Mucosa of rectum (tissue), 2 donors: Measurements from ENCODE around the gene RFESD.

Experiments used
- H3K27ac ChIP-seq, 2 donors: one replicate each; pipeline ENCODE4 v1.7.0; 2013; ENCODE audit warnings: inconsistent platforms in 2 of 2, low read depth in 2 of 2, low read length in 2 of 2
- H3K27me3 ChIP-seq, 2 donors: one replicate each; pipeline ENCODE4 v1.7.0; 2013; ENCODE audit warnings: low read length in 2 of 2; ENCODE audit not compliant: control insufficient read depth in 2 of 2, insufficient read depth in 2 of 2
- H3K36me3 ChIP-seq, 2 donors: one replicate each; pipeline ENCODE4 v1.7.0; 2013; ENCODE audit warnings: low read length in 2 of 2; ENCODE audit not compliant: control insufficient read depth in 2 of 2, insufficient read depth in 2 of 2
- H3K4me1 ChIP-seq, 2 donors: one replicate each; pipeline ENCODE4 v1.7.0; 2013; ENCODE audit warnings: low read length in 2 of 2, mild to moderate bottlenecking in 1 of 2; ENCODE audit not compliant: control insufficient read depth in 2 of 2, insufficient read depth in 2 of 2
- H3K4me3 ChIP-seq, 2 donors: one replicate each; pipeline ENCODE4 v1.7.0; 2013; ENCODE audit warnings: low read length in 2 of 2
- H3K9ac ChIP-seq, 2 donors: one replicate each; pipeline ENCODE4 v1.7.0; 2013; ENCODE audit warnings: low read length in 2 of 2, low read depth in 1 of 2, mild to moderate bottlenecking in 1 of 2
- H3K9me3 ChIP-seq, 2 donors: one replicate each; pipeline ENCODE4 v1.7.0; 2013; ENCODE audit warnings: low read length in 2 of 2; ENCODE audit not compliant: control insufficient read depth in 2 of 2
- donor health status: healthy.
- donor health status: Normal muscosa, but diverticular disease.

Gene RFESD

DNA sequence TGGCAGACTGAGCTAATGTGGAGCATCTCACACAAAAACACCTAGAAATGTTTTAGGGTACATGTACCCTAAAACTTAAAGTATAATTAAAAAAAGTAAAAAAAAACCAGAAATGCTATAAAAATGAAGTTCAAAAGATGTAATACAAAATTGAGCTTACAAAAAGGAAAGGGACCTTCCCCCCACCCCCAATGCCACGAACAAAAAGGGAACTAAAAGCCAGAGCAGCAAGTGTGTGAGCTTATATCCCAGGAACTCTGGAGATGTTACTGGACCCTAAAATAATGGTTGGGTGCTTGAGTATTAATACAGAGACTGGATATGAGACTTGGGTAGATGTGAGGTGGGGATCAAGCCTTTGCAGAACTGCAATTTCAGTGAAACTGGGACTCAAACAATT lies 25.2 kb downstream of the RFESD start:
- Histone ChIP-seq H3K27ac (no peak overlapping the region), H3K9ac (no peak overlapping the region), H3K9me3 (no peaks in the 10 kb centered on the region), H3K27me3 (no peaks in the 10 kb centered on the region), H3K36me3 (no peaks in the 10 kb centered on the region), H3K4me1 (no peaks in the 10 kb centered on the region), H3K4me3 (no peak overlapping the region)

- Histone ChIP-seq H3K36me3 (no peaks in the 10 kb centered on the region), H3K9me3 (no peaks in the 10 kb centered on the region), H3K4me1 (no peaks in the 10 kb centered on the region), H3K9ac (no peak overlapping the region), H3K27ac (no peak overlapping the region), H3K4me3 (no peak overlapping the region), H3K27me3 (no peaks in the 10 kb centered on the region)
Measured at GRCh38 chr5:95672641-95673040, 26.1 kb downstream of the RFESD start.

GRCh38 chr5:95673081-95673480 lies 26.5 kb downstream of the RFESD start:
- H3K27ac ChIP-seq: no peak overlapping the region
- no peaks in the 10 kb centered on the region for H3K4me1 ChIP-seq
- H3K4me3 ChIP-seq: no peak overlapping the region
- H3K9me3 ChIP-seq: no peaks in the 10 kb centered on the region
- no peaks in the 10 kb centered on the region for H3K27me3 ChIP-seq
- H3K36me3 ChIP-seq: no peaks in the 10 kb centered on the region
- H3K9ac ChIP-seq: no peak overlapping the region

- H3K4me1 ChIP-seq: no peaks in the 10 kb centered on the region
- no peak within 1 kb of the TSS for H3K9ac ChIP-seq
- no peak within 1 kb of the TSS for H3K27ac ChIP-seq
- no peaks in the 10 kb centered on the region for H3K36me3 ChIP-seq
- no peaks in the 10 kb centered on the region for H3K27me3 ChIP-seq
- H3K9me3 ChIP-seq: no peaks in the 10 kb centered on the region
- no peak within 1 kb of the TSS for H3K4me3 ChIP-seq
Measured at GRCh38 chr5:95682891-95683290, 36.3 kb downstream of the RFESD start, which contains the start of gene SPATA9. TSS of gene SPATA9 (minus strand) at chr5:95682991. CDS start at chr5:95682854, 137 bp downstream.

- H3K36me3 ChIP-seq: no peaks in the 10 kb centered on the region
- H3K27me3 ChIP-seq: no peaks in the 10 kb centered on the region
- no peak overlapping the region for H3K9ac ChIP-seq
- no peak overlapping the region for H3K4me3 ChIP-seq
- no peaks in the 10 kb centered on the region for H3K4me1 ChIP-seq
- H3K27ac ChIP-seq: no peak overlapping the region
- no peaks in the 10 kb centered on the region for H3K9me3 ChIP-seq
Measured at GRCh38 chr5:95684361-95684760, 37.8 kb downstream of the RFESD start.

GRCh38 chr5:95686651-95687050 lies 40.1 kb downstream of the RFESD start:
- Histone ChIP-seq H3K36me3 (no peaks in the 10 kb centered on the region), H3K9me3 (no peaks in the 10 kb centered on the region), H3K4me1 (no peaks in the 10 kb centered on the region), H3K4me3 (no peak overlapping the region), H3K27me3 (no peaks in the 10 kb centered on the region), H3K9ac (no peak overlapping the region), H3K27ac (no peak overlapping the region)

- Histone ChIP-seq H3K4me3 (no peak overlapping the region), H3K27me3 (no peaks in the 10 kb centered on the region), H3K4me1 (no peaks in the 10 kb centered on the region), H3K36me3 (no peaks in the 10 kb centered on the region), H3K9me3 (no peaks in the 10 kb centered on the region), H3K9ac (no peak overlapping the region), H3K27ac (no peak overlapping the region)
Measured at GRCh38 chr5:95689680-95690079, 43.1 kb downstream of the RFESD start.

DNA sequence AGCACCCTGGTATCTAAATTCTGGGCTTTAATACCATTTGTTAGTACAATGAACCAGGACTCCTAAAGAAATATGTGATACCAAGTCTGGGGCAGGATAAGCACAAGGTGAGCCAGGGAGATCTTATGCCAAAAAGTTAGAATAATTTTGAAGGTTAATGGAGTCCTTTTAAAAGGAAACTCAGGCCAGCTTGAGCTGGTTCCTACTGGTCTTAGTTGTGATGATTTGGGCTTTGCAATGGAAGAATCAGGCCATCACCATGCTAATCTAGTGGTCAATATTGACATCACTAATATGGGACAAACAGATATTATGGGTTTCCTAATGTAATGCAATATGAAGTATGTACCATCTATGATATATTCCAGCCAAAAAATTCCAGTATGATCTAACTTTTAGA lies 43.8 kb downstream of the RFESD start:
- Histone ChIP-seq H3K9me3 (no peaks in the 10 kb centered on the region), H3K4me3 (no peak overlapping the region), H3K27me3 (no peaks in the 10 kb centered on the region), H3K36me3 (no peaks in the 10 kb centered on the region), H3K27ac (no peak overlapping the region), H3K9ac (no peak overlapping the region), H3K4me1 (no peaks in the 10 kb centered on the region)

GRCh38 chr5:95697781-95698681 lies 51.5 kb downstream of the RFESD start:
- H3K36me3 ChIP-seq: no peaks in the 10 kb centered on the region
- no peaks in the 10 kb centered on the region for H3K9me3 ChIP-seq
- no peaks in the 10 kb centered on the region for H3K27me3 ChIP-seq
- peak overlapping the region in 1 of 2 donors; percentile 0 for H3K27ac ChIP-seq
- H3K9ac ChIP-seq: no peak overlapping the region
- H3K4me3 ChIP-seq: no peak overlapping the region
- peaks cover 0 to 4% of the 10 kb centered on the region in 2 donors for H3K4me1 ChIP-seq

DNA sequence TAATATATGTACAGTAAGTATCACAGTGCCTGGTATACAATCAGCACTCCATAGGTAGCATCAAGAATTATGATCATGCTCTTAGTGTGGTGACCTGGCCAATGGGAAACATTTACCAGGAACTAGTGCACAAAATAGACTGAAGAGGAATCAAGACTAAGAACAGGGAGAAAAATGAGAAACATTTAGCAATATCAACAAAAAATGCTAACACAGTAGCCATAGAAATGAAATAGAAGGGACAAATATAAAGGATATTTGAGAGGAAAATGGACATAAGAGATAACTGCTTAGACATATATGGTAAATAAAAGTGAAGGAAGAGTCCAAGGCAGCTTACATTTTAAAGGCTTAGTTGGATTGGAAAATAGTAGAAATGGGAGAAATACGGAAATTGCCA lies 52.8 kb downstream of the RFESD start:
- no peaks in the 10 kb centered on the region for H3K9me3 ChIP-seq
- peaks cover 0 to 4% of the 10 kb centered on the region in 2 donors for H3K4me1 ChIP-seq
- no peak overlapping the region for H3K27ac ChIP-seq
- no peak overlapping the region for H3K4me3 ChIP-seq
- H3K27me3 ChIP-seq: no peaks in the 10 kb centered on the region
- no peaks in the 10 kb centered on the region for H3K36me3 ChIP-seq
- no peak overlapping the region for H3K9ac ChIP-seq
